Measurements from ENCODE around the gene PRM1. TPM values are rescaled to one million over a fixed set of nuclear protein-coding genes. Genes with fewer than 3 reads are reported as not detected.

The PRM1 gene
- total RNA-seq, 1 experiment from 2014 or later = not detected

GRCh38 chr16:11297492-11298142 is 16.5 kb upstream of the PRM1 start:
- H3K36me3 ChIP-seq (ENCODE audit: control insufficient read depth, insufficient read depth, low read length) = no peaks in the 10 kb centered on the region
- H3K4me1 ChIP-seq (ENCODE audit: control insufficient read depth, insufficient read depth, low read length) = peaks cover 15% of the 10 kb centered on the region
- POLR2A ChIA-PET = no interaction called here
- no peaks in the 10 kb centered on the region for H3K9me3 ChIP-seq (ENCODE audit: control insufficient read depth, insufficient read depth, low read depth, low read length)
- in situ Hi-C loops (cut with HindIII; ENCODE audit: low pct_unique_long_range_greater_than_20kb, low sequenced_read_pairs) (no loop called here), intact Hi-C loops (cut with micrococcal nuclease; ENCODE audit: unreplicated experiment) (no loop called here)
- DNase-seq (ENCODE audit: low read depth, low spot score) (no peak), ATAC-seq (peak; percentile 88)
- H3K4me3 ChIP-seq (ENCODE audit: low read depth in 2 of 2, low read length in 2 of 2) = peak overlapping the region in 1 of 2 experiments; percentile 44; a peak in 2 of 4 replicates
- no peaks in the 10 kb centered on the region for H3K27me3 ChIP-seq (ENCODE audit: control insufficient read depth, insufficient read depth, low read length)
- CTCF ChIA-PET = interaction anchor here (0.6 to 1.3 kb wide), 4 partner anchors 24 to 334 kb away, joined by 3 to 8 read pairs (median 6); partner anchors contain the start of gene PRM3
- TF ChIP-seq REST (IDR thresholded peaks at IDR 0.05; ENCODE audit: insufficient read depth in 1 of 2, low read depth in 2 of 2, low read length in 1 of 2) = no peak
- no peak for TF ChIP-seq POLR2AphosphoS5 (IDR thresholded peaks at IDR 0.05; ENCODE audit: low read depth, low read length)
- TF ChIP-seq SIN3A (IDR thresholded peaks at IDR 0.05; ENCODE audit: borderline replicate concordance, insufficient read depth, low read depth, low read length) = no peak
- TF ChIP-seq CTCF (IDR thresholded peaks at IDR 0.05) = no peak
- TF ChIP-seq TCF7L2 (IDR thresholded peaks at IDR 0.05; ENCODE audit: low read depth, low read length) = no peak
- peak overlapping the region; percentile 26; the same call in 1 of the 2 replicates for H3K27ac ChIP-seq (ENCODE audit: low read length)
- BruUV-seq (replicated peaks) = no TSS peak

DNA sequence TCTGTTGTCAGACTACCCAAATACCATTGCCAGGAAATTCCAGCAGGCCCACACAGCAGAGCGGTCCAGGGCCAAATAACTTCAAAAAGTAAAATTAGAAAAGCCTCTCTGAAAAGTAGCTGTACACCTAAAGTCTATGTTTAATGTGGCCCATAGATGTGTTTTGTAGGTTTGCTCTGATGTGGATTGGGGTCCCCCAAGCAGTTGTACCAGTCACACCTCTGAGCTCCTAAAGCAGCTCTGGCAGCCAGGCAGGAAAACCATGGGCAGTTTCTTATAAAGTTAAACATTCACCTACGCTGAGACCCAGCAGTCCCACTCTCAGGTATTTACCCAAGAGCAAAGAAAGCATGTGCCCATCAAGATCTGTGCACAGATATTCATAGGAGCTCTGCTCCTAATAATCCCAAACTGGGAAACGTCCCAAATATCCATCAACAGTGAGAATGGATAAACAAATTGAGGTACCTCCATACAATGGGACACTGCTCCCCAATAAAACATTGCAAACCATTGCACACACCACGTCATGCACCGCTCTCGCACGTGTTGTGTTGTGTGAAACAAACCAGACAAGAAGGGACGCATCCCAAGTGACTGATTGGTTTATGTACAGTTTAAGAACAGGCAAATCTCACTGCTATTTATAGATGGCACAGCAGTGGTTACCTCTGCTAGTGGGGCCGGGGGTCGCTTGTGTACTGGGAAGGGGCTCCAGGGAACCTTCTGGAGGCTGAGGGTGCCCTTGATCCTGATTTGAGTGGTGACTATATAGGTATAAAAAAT is 15.8 kb upstream of the PRM1 start:
- intact Hi-C loops (cut with micrococcal nuclease; ENCODE audit: unreplicated experiment) (no loop called here), in situ Hi-C loops (cut with HindIII; ENCODE audit: low pct_unique_long_range_greater_than_20kb, low sequenced_read_pairs) (no loop called here)
- TF ChIP-seq REST (IDR thresholded peaks at IDR 0.05; ENCODE audit: insufficient read depth in 1 of 2, low read depth in 2 of 2, low read length in 1 of 2) (no peak), POLR2AphosphoS5 (IDR thresholded peaks at IDR 0.05; ENCODE audit: low read depth, low read length) (no peak), SIN3A (IDR thresholded peaks at IDR 0.05; ENCODE audit: borderline replicate concordance, insufficient read depth, low read depth, low read length) (no peak), TCF7L2 (IDR thresholded peaks at IDR 0.05; ENCODE audit: low read depth, low read length) (no peak), CTCF (IDR thresholded peaks at IDR 0.05) (no peak)
- POLR2A ChIA-PET = no interaction called here
- Histone ChIP-seq H3K27me3 (ENCODE audit: control insufficient read depth, insufficient read depth, low read length) (no peaks in the 10 kb centered on the region), H3K4me1 (ENCODE audit: control insufficient read depth, insufficient read depth, low read length) (peaks cover 15% of the 10 kb centered on the region), H3K4me3 (ENCODE audit: low read depth in 2 of 2, low read length in 2 of 2) (peak overlapping the region in 1 of 2 experiments; percentile 44; a peak in 2 of 4 replicates), H3K9me3 (ENCODE audit: control insufficient read depth, insufficient read depth, low read depth, low read length) (no peaks in the 10 kb centered on the region), H3K27ac (ENCODE audit: low read length) (peak overlapping the region; percentile 26; the same call in 1 of the 2 replicates), H3K36me3 (ENCODE audit: control insufficient read depth, insufficient read depth, low read length) (no peaks in the 10 kb centered on the region)
- ATAC-seq (peak; percentile 32), DNase-seq (ENCODE audit: low read depth, low spot score) (no peak)
- BruUV-seq (replicated peaks) = no TSS peak
- CTCF ChIA-PET = interaction anchor here (0.6 to 1.3 kb wide), 4 partner anchors 23 to 333 kb away, joined by 3 to 8 read pairs (median 6); partner anchors contain the start of gene PRM3

All from Panc1 (cell line).